NT2/D1 (cell line): ENCODE data around the gene COG6.

ENCODE experiments used
- SUZ12 ChIP-seq: IDR thresholded peaks from 2 replicates; pipeline ENCODE4 v1.6.1; 2011; ENCODE audit not compliant: insufficient read length, insufficient read depth; ENCODE audit errors: extremely low read depth
- ZNF274 ChIP-seq: IDR thresholded peaks from 2 replicates; pipeline ENCODE4 v1.6.1; 2011; ENCODE audit warnings: mild to moderate bottlenecking, low read depth, low read length

GRCh38 chr13:39605677-39606320, 49.7 kb upstream of the COG6 start:
- no peak for TF ChIP-seq SUZ12
- TF ChIP-seq ZNF274 = no peak
